ENCODE data around the gene SPATA17.

DNA sequence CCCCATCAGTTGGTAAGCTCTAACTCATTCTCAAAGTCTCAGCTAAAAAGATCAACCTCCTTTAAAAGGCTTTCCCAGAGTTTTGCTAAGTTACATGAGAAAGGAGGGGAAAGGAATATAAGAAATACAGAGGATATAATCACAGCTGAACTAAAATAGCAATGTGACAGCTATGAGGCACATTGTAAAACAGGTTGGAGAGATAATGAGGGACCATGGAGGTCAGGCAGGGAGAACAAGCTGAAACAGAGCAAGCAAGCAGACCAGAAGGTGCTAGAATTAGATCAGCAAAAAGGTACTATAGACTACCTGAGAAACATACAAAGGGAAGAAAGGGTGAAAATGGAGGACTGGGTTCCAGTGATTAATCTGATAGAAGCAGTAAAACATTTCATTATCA is 28.8 kb upstream of the SPATA17 start:
- no peak for TF ChIP-seq SUZ12 (IDR thresholded peaks at IDR 0.05; ENCODE audit: extremely low read depth, insufficient read depth, insufficient read length)
- TF ChIP-seq YY1 (IDR thresholded peaks at IDR 0.05; ENCODE audit: insufficient read depth, insufficient read length), result no peak
- TF ChIP-seq ZNF274 (IDR thresholded peaks at IDR 0.05; ENCODE audit: low read depth, low read length), result no peak

Data from NT2/D1 (cell line).